Measurements from ENCODE around the gene SRGAP2B.
"Not testable (repeated sequence)": the region's sequence is repeated elsewhere in the genome, so short reads cannot be mapped to it uniquely, and the experiment has no call there.

DNA sequence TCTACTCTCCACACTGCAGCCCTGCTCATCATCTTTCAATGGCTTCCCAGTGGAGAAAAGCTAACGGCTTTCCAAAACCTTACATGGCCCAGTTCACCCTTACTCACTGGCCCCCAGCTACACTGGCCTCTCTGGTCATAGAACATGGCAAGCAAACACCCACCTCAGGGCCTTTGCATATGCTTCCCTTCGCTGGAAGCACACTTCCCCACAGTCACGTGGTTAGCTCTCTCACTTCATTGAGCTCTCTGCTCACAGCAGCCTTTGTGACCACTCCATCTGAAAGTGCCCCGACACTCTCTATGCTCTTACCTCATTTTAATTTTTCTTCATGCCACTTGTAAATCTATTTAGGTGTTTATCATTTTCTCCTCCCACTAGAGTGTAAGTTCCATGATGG lies 83.3 kb downstream of the SRGAP2B start:
- TF ChIP-seq, protein P1, sequence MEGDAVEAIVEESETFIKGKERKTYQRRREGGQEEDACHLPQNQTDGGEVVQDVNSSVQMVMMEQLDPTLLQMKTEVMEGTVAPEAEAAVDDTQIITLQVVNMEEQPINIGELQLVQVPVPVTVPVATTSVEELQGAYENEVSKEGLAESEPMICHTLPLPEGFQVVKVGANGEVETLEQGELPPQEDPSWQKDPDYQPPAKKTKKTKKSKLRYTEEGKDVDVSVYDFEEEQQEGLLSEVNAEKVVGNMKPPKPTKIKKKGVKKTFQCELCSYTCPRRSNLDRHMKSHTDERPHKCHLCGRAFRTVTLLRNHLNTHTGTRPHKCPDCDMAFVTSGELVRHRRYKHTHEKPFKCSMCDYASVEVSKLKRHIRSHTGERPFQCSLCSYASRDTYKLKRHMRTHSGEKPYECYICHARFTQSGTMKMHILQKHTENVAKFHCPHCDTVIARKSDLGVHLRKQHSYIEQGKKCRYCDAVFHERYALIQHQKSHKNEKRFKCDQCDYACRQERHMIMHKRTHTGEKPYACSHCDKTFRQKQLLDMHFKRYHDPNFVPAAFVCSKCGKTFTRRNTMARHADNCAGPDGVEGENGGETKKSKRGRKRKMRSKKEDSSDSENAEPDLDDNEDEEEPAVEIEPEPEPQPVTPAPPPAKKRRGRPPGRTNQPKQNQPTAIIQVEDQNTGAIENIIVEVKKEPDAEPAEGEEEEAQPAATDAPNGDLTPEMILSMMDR (IDR thresholded peaks at IDR 0.05; ENCODE audit: low read depth, low read length, poor library complexity, severe bottlenecking), result not testable (repeated sequence)
- TF ChIP-seq EZH2phosphoT487 (IDR thresholded peaks at IDR 0.05; ENCODE audit: borderline replicate concordance, low read length), result not testable (repeated sequence)

All from DOHH2 (cell line).